GM19397 (cell line): ENCODE results near the gene RAB13.

Experiments
- ATAC-seq: cut with Tn5 transposase; IDR thresholded peaks from one replicate; pipeline ENCODE4 v1.9.1; 2021; ENCODE audit warnings: mild to moderate bottlenecking, moderate library complexity; ENCODE audit not compliant: unreplicated experiment

RAB13 gene

GRCh38 chr1:153934746-153935145 lies 51.4 kb downstream of the RAB13 start:
- no peak for ATAC-seq

- no peak for ATAC-seq
Observed at GRCh38 chr1:153933955-153934354, 52.2 kb downstream of the RAB13 start.

GRCh38 chr1:153933430-153933829 lies 52.7 kb downstream of the RAB13 start:
- no peak for ATAC-seq

- no peak for ATAC-seq
Observed at GRCh38 chr1:153932156-153933131, 53.7 kb downstream of the RAB13 start.
